Stimulated activated CD4-positive, alpha-beta T cell treated with anti-CD3 and anti-CD28 coated beads, TNF-alpha, amount 100 ng/mL, for 4 hours (primary cell): ENCODE data around the gene SLC4A3.
"Not testable (repeated sequence)": the region's sequence is repeated elsewhere in the genome, so short reads cannot be mapped to it uniquely, and the experiment has no call there.

Experiments used
- DNase-seq, 3 experiments: peaks; one replicate each; pipeline ENCODE4 v3.0.0-alpha.2; 2020; ENCODE audit warnings: low read depth in 3 of 3

SLC4A3 gene

DNA sequence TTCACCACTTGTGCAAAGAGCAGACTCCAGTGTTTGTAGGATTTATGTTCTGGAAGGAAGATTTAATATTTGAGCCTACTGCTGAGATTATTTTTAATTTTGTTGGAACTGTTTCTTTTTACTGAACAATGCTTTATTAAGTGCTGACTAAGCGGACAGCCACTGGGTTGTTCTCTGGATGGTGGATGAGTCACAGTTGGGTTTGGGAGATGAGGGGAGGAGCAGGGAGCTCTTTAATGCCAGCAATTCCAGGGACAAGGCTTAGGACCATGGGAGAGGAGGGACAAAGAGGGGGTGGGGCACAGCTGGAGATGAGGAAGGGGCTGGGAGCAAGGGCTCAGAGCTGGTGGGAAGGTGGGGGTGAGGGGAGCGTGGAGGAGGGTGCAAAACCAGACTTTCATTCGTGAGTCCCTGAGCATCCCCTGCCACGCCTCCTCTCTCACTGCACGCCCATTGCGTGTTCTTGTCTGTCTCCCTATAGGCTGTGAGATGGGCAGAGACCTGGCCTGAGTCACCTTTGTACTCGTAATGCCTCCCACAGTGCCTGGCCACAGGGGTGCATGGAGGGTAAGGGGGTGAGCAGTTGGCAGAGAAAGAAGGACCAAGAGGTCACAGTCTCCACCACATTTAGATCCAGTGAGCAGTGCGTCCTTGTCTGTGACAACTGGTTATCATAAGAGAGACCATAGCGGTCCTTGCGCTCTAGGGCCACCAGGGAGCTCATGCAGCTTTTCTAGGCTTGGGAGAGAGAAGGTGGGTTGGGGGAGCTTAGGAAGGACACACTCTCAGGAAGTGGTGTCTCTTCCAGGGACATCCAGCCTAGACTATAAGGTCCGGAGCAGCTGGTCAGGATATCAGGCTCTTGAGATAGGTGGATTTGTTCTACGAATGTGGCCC is 18.4 kb downstream of the SLC4A3 start:
- no peak for DNase-seq

DNA sequence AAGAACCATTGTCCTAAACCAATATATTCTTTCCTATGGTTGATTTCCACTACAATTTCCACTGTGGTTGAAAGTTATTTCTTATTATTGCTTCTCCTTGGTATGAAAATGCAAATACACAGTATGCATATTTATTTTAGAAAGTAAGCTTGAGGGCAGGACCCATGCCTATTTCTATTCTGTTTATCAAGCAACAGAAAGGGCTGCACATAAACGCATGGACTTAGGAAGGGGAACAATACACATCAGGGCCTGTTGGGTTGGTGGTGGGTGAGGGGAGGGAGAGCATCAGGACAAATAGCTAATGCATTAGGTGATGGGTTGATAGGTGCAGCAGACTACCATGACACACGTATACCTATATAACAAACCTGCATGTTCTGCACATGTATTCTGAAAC is 20.7 kb downstream of the SLC4A3 start:
- no peak for DNase-seq

DNA sequence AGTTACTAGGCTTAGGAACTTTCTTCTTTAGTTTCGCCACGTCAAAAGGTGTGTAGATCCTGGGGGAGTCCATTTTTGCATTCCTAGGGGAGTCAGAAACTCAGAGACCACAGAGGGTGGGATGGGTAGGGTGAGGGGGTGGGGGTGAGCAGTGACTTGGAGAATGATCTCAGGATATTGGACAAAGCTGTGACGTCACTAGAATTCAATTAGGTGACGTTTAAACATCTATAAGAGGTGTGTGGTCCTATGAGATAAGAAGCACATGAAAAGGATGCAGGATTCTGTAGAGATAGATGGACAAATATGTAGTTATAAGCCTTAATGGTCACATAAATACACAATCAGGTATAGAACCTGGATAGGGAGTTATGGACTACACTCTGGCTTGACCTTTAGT is 21.5 kb downstream of the SLC4A3 start:
- DNase-seq: no peak

DNA sequence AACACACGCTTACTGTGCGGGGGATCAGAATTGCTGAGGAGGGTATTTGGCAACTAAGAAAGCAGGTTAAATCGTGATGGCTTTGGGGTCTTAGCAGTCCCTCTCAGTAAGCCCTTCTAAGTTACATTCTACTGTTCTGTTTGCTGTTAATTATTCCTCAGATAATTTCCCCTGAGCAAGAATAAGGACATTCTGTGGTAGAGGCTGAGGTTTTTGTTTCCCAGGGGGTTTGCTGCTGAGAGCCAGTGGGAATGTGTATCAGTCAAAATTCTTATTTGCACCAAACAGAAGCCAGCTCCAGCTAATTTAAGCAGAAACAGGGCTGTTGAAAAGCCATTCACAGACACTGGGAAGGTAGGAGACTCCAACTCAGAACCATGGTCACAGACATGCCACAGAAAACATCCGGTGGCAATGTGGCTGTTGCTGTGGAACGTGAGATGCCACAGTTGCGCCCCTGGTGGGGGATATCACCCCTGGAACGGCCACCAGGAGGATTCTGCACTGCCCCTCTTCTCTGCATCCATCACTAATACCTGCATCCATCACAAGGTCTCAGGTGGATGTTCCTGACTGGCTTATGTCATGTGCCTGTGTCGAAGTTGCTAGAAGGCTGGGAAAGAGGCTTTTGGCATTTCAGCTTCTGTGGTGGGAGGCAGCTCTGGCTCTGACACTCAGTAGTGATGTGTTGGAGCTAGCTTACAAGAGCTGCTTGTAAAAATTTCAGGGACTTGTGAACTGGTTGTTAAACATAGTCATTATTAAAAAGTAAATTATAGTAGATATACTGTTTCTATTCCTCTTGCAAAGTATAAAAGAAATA is 23.2 kb downstream of the SLC4A3 start:
- no peak for DNase-seq

DNA sequence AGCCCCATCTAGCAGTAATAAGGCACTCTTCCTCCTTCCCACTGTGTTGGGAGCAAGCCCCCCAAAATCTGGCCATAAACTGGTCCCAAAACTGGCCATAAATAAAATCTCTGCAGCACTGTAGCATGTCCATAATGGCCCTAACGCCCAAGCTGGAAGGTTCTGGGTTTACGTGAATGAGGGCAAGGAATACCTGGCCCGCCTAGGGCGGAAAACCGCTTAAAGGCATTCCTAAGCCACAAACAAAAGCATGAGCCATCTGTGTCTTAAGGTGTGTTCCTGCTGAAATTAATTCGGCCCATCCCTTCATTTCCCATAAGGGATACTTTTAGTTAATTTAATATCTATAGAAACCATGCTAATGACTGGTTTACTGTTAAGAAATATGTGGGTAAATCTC is 24.2 kb downstream of the SLC4A3 start:
- DNase-seq: not testable (repeated sequence)

DNA sequence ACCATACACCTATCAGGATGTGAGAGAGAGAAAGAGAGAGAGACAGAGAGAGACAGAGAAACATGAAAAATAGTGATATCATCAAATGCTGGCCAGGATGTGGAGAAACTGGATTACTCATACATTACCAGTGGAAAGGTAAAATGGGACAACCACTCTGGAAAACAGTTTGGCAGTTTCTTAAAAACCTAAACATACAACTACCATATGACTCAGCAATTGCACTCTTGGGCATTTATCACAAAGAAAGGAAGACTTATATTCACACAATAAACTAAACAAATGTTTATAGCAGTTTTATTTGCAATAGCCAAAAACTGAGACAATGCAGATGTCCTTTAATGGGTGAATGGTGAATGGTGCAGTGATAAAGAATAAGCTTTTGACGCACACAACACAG is 29.1 kb downstream of the SLC4A3 start:
- no peak for DNase-seq

DNA sequence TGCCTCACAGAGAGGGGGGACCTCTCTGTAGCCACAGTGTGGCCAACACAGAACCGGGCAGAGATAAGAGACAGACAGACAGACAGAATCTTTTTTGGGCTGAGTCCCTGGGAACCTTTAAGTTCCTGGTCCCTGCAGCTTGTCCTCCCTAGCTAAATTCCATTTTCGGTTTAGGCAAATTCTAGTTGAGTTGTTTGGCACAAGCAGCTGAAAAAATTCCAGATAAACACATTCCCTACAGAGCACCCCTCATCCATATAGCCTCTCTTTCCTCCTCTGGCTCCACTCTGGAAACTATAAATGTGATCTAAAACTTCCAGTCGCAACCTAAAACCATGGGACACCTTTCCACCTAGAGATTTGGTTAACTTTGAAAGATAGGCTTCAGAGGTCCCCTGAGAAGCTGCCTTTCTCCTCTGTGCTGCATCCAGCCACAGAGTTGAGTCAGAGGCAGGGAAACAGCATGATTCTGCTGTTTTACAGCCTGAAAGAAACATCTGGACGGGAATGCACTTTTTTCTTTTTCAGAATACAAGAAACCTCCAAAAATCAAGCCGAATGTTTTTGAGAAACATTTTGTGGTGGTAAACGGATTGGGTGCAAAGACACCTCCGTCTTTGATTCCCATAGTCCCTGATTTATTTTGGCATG is 30.9 kb downstream of the SLC4A3 start:
- DNase-seq: no peak

DNA sequence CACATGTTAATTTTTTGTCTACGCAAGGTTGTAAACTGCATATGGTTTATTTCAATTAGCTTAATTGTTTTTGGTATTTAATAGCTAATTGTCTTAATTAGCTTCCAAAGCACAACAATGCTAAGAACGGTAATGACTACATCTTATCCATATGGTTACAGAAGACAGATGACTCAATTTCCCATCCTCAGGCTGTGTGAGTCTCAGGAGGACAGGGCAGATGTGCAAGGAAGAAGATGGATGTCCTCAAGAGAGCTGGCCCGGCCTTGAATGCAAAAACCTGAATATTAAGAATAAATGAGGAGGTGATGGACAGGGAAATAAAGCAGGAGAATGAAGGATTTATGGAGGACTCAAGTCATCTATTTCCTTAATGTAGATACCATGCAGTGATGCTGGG is 31.4 kb downstream of the SLC4A3 start:
- no peak for DNase-seq

DNA sequence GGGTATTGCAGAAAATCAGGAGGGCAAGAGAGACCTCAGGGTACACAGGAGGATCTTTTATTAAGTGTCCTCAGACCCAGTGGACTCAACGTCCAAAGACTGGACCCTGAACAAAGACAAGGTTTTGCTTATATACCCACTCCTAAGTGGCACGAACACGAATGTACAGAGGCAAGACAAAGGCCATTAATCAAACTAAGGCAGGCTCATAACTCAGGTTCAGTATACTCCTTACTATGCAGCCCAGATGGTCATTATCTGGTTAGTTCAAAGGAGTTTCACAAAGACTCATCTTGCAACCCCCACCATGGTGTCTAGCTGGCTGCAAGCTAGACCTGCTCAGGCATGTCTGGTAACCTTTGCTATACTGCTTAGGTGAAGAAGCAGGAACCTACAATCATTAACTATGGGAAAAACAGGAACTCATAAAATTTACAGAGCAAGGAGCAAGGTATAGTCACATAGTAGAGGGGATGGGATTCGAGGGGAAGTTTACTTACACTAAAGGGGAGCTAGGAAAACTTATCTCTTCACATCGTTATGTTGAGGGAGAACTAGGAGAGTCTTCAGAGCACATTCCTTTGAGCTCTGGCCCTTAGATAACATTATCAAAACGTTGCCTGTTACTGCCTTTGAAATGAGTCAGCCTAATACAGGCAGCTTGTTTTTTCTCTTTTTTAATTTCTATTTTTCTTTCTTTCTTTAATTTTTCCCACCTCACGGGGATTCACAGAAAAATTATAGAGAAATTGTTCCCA is 33.9 kb downstream of the SLC4A3 start:
- DNase-seq: no peak

DNA sequence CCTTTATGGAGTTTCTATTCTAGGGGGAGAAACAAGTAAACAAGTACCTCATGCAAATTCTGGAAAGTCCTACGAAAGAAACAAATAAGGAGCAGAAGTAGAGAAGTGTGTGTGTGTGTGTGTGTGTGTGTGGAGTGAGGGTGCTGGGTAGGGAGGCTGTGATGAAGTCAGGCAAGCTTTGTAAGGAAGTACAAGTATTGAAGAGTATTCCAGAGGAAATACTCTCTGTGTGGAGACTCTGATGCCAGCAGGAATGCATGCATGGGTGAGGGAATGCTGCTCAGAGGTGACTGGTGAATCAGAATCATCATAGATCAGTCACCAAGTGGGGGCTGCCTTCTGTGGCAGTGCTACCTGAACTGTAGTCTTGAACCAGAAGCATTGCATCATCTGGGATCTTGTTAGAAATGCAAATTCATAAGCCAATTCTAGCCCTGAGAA is 34.5 kb downstream of the SLC4A3 start:
- no peak for DNase-seq

DNA sequence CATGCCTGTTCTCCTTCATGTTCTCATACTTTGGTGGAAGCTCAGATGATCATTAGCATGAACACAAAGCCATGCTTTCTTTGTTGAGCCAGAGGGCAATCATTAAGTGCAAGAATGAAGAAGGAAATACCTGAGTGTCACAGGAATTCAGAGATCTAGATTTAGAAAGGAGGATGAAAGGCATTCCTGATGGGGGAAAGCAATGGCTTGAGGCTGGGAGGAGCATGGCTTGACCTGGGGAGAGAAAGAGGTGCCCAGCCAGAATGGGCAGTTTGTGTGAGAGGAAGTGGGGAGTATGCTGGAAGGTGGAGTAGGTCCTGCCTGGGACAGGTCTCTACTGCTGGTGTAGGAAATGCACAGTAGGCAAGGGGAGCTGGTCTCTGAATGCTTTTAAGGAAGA is 35.1 kb downstream of the SLC4A3 start:
- no peak for DNase-seq

DNA sequence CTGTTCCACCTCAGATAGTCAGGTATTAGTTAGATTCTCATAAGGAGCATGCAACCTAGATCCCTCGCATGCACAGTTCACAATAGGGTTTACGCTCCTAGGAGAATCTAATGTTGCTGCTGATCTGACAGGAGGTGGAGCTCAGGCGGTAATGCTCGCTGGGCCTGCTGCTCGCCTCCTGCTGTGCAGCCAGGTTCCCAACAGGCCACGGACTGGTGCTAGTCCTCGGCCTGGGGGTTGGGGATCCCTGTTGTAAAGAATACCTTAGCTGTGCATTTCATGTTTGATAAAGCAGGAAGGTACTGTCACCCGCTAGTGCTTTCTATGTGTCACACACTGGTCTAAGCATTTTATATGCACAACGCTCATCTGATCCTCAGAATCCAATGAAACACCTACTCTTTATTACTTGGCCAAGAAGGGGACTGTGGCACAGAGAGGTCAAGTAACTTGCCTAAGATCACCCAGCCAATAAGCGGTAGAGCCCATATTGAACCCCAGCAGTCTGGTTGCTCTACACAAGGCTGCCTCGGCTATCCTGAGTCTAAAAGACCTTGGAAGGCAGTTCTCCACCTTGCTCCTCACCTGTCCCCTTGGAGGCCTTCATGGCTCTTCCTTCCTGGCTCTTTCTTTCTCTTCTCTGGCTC is 35.8 kb downstream of the SLC4A3 start:
- DNase-seq: no peak

DNA sequence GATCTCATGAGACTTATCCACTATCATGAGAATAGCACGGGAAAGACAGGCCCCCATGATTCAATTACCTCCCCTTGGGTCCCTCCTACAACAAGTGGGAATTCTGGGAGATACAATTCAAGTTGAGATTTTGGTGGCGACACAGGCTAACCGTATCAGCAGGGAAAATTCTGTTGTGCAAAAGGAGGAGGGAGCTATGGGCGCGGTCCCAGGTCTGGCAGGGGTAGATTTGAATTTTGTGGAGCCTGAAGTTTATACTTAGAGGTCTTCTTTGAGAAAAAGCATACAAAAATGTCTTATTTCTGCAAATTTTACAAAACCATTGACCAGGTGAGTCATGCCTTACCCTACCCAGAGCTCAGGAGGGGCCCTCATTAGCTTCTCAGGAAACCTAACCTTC is 36.6 kb downstream of the SLC4A3 start:
- no peak for DNase-seq

DNA sequence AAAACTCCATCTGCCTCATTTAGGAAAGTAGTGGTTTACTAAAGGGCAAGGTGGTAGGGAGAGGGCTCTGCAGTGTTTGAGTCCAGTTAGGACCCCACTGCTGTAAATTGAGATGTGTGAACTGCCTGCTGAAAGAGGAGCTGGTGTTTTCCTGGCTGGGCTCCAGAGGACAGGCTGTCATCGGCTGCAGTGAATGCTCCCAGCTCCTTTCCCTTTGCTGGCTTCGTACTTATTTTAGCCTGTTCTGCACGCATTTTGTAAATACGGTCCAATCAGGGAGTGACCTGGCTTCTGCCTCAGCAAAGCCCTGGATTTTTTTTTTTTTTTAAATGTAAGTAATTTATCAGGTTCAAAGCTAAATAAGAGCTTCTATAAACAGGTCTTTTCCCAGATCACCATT is 37.5 kb downstream of the SLC4A3 start:
- DNase-seq: no peak

DNA sequence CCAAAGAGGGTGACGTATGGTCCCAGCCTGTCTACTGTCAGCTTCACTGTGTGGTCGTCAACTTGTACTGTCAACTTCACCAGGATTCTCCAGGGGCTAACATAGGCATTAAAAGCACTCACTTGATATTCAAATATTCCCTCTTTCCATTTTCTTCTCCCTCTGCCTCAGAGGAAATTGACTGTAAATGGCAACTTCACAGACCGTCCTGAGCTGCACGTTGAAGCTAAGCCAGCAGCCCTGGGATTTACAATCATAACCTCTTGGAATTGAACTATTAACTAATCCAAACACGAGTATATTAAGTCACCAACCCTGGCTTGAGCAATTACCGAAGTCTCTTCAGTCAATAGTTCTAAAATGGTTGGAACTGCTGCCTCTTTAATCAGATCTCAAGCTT is 38.5 kb downstream of the SLC4A3 start:
- no peak for DNase-seq

DNA sequence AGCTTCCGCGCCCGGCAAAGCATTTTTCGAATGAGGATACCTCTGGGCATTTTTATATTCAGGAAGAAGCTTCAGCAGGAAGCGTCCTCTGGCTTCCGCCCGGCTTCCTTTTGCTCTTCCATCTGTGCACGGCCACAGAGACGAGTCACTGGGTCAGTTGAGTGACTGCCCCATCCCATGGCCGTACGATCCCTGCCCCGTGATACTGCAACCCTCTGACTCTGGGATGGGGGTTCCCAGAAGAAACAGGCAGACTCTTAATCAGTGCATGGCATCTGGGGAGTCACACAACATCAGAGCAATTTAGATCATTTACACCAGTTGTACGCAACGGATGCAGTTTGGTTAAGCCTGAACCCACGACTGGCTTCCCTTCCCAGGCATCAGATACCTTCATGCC is 40.9 kb downstream of the SLC4A3 start:
- DNase-seq: no peak

DNA sequence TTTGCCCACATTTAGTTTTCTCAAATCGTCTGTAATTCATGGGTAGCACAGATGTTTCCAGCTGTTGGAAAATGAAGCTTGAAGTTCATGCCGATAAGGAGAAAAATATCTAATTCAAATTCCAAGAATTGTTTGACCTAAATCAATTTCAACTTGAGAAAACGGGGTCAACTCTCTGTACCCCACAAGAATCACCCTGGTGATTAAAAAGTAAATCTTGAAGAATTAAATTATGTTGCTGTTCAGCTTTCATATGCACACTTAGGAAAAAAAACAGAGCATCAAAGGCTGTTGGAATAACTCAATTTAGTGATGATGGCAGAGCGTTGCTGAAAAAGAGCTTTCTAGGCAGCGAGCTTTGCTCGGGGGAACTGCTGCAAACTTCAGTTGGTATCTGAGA is 43.0 kb downstream of the SLC4A3 start:
- DNase-seq: no peak

DNA sequence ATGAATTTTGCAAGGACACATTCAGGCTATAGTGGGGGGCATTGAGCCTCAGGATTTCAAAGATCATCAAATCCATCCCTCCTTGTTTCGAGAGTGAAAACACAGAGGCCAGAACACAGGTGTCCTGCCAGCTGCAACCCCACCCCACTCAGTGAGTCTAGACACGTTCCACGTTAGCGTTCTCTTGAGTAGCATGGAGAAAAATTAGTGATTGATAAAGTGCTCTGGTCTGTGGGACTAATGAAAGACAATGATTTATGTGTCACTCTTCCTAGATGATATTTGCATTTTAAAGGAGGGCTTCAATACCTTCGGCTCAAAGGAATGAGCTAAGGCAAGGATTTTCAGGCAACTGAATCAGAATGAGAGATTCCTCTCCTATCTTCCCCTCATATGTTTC is 43.8 kb downstream of the SLC4A3 start:
- no peak for DNase-seq

DNA sequence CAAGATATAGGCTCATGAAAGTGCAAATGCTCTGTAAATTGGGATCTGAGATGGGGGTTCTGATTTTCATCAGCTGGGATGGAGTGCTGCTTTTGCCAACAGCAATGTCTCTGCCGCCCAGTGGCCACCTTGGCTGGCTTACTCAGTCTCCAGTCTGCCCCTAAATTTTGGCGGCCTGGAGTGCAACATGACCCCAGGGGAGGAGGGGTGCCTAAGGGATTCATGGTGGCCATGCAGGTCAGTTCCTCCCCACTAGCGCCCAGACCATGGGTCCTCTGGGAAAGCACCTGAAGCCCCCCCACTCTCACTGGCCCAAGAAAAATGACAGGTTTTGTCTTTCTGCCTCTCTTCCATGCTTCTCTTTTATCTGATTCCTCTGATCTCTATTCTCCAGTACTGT is 45.0 kb downstream of the SLC4A3 start:
- no peak for DNase-seq

DNA sequence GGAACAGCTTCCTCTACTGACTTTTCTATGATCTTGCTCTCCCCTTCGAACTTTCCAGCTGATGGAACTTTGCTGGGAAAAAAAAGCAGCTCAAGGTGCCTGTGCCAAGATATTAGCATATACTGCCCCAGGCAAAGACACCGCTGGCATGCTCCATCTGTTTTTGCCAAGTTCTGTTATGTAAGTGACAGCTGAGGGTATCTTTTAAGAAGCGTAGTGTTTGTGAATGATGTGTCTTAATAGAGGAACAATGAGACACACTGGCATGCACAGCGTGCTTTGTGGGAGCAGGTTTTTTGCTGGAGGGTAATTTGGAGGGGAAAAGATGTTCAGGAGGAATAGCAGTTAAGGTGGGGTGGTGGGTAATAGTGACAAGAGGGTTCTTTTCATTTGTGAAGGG is 47.8 kb downstream of the SLC4A3 start:
- DNase-seq: no peak

DNA sequence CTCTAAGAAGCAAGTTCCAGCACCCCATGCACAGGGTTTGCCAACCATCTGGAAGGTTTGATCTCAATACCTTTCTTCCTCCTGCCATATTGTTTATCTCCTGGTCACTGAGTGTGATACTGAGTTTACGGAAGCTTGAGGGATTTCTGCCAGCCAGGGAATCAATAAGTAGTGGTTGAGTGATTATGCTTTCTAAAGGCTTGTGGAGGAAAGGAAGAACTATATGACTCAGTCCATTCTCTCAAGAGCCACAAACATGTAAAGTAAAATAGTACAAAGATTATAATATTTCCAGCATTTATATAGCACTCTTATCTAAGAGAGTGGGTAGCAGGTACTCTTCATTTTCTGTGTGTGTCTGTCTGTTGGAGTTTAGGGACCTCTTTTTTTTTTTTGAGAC is 49.2 kb downstream of the SLC4A3 start:
- DNase-seq: no peak
